T-helper 17 cell (primary cell): ENCODE measurements around the gene CYB5R2. TPM values are rescaled to one million over a fixed set of nuclear protein-coding genes. Genes with fewer than 3 reads are reported as not detected.

ENCODE experiments used
- ATAC-seq: fragments of 150-1000 bp; cut with Tn5 transposase; 2 replicates; pipeline ENCODE4 v1.10.0; 2021; ENCODE audit warnings: mild to moderate bottlenecking, moderate library complexity
- DNase-seq, 3 donors: peaks; one replicate each; pipeline versions ENCODE4 v3.0.0 to v3.0.0-alpha.2; 2020 to 2021
- H3K9me3 ChIP-seq: one replicate; pipeline ENCODE4 v1.7.0; 2013; ENCODE audit warnings: low read length, mild to moderate bottlenecking; ENCODE audit not compliant: control insufficient read depth, poor library complexity, severe bottlenecking
- H3K27ac Mint-ChIP-seq: one replicate; pipeline ENCODE4 v1.8.0; 2022; ENCODE audit warnings: mild to moderate bottlenecking, moderate library complexity, mixed read lengths
- H3K27me3 Mint-ChIP-seq: one replicate; pipeline ENCODE4 v1.8.0; 2022; ENCODE audit warnings: mixed read lengths
- H3K36me3 Mint-ChIP-seq: one replicate; pipeline ENCODE4 v1.8.0; 2022; ENCODE audit warnings: low read depth, mixed read lengths
- H3K4me1 Mint-ChIP-seq: one replicate; pipeline ENCODE4 v1.8.0; 2022; ENCODE audit warnings: mild to moderate bottlenecking, mixed read lengths
- H3K4me3 Mint-ChIP-seq: one replicate; pipeline ENCODE4 v1.8.0; 2022; ENCODE audit warnings: mild to moderate bottlenecking, moderate library complexity, mixed read lengths
- total RNA-seq, 4 donors: library from RNA in 2 of 4; stranded (reverse) in 2 of 4; gene quantifications; one replicate each; pipeline ENCODE4 v1.2.3 and lab custom pipeline; 2022 to 2026

The CYB5R2 gene
- total RNA-seq, 2 donors from 2014 or later, result 0.20 TPM; not detected in 1

DNA sequence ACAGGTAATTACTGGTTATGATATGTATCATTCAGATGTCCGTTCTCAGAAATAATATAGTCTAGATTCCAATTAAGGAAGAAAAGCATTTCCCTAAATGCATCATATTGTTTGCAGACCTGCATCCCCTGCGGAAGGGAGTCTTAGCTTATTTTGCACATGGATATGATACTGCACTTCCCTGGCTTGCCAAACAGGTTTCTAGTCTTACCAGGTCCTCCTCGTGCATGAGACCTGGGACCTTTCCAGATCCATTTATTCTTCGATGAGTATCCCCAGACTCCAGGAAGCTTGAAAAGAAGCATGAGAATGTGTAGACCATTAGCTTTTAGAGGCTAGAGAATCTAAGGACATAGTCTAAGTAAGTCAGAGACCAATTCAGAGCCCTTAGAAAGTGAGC, 30.6 kb downstream of the CYB5R2 start:
- no peak overlapping the region for H3K4me3 Mint-ChIP-seq
- ATAC-seq (no peak), DNase-seq (no peak)
- H3K4me1 Mint-ChIP-seq, result peaks cover 7% of the 10 kb centered on the region
- no peak overlapping the region for H3K27ac Mint-ChIP-seq
- no peaks in the 10 kb centered on the region for H3K9me3 ChIP-seq
- peaks cover 21% of the 10 kb centered on the region for H3K36me3 Mint-ChIP-seq
- no peaks in the 10 kb centered on the region for H3K27me3 Mint-ChIP-seq

DNA sequence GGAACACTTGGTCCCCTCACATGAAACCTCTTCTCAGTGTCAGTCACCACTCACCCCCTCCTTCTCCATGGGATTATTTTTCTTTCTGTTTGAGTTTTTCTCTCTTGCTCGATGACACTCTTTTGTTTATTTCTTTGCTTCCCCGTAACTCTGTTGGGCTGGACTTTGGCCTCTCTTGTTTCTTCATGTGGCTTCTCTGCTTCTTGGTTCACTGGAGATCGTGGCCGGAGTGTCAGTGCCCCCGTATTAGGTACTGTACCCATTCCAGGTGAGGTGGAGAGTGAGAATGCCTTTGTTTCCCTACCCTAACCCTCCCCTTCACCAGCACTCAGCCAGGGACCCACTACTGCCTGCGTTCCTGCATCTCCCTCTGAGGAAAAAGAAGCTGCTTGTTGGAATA, 32.5 kb downstream of the CYB5R2 start:
- H3K36me3 Mint-ChIP-seq, result peaks cover 30% of the 10 kb centered on the region
- no peak overlapping the region for H3K4me3 Mint-ChIP-seq
- ATAC-seq, result no peak
- H3K9me3 ChIP-seq, result no peaks in the 10 kb centered on the region
- H3K27ac Mint-ChIP-seq, result peak overlapping the region; percentile 53
- peaks cover 10% of the 10 kb centered on the region for H3K4me1 Mint-ChIP-seq
- DNase-seq, result no peak
- no peaks in the 10 kb centered on the region for H3K27me3 Mint-ChIP-seq

DNA sequence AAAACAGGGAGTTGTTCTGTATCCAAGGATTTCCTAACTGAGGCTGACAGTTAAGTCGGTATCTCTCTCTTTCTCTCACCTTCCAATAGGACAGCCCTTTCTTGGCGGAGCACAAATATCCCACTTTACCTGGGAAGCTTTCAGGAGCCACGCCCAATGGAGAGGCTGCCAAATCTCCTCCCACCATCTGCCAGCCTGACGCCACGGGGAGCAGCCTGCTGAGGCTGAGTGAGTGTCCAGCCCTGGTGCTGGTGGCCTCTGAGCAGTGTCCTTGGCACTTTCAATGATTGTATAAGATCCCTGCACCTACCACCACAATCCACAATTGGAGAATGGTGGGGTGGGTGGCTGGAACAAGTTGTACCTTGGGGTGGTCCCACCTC, 33.7 kb downstream of the CYB5R2 start:
- DNase-seq, result no peak
- H3K36me3 Mint-ChIP-seq, result peaks cover 32% of the 10 kb centered on the region
- H3K27me3 Mint-ChIP-seq, result no peaks in the 10 kb centered on the region
- H3K27ac Mint-ChIP-seq, result no peak overlapping the region
- peaks cover 10% of the 10 kb centered on the region for H3K4me1 Mint-ChIP-seq
- no peaks in the 10 kb centered on the region for H3K9me3 ChIP-seq
- no peak overlapping the region for H3K4me3 Mint-ChIP-seq
- ATAC-seq, result no peak

GRCh38 chr11:7638710-7639642, 34.3 kb downstream of the CYB5R2 start:
- H3K9me3 ChIP-seq, result no peaks in the 10 kb centered on the region
- H3K36me3 Mint-ChIP-seq, result peaks cover 37% of the 10 kb centered on the region
- ATAC-seq (no peak), DNase-seq (no peak)
- H3K27ac Mint-ChIP-seq, result no peak overlapping the region
- no peaks in the 10 kb centered on the region for H3K27me3 Mint-ChIP-seq
- H3K4me3 Mint-ChIP-seq, result no peak overlapping the region
- peaks cover 13% of the 10 kb centered on the region for H3K4me1 Mint-ChIP-seq

DNA sequence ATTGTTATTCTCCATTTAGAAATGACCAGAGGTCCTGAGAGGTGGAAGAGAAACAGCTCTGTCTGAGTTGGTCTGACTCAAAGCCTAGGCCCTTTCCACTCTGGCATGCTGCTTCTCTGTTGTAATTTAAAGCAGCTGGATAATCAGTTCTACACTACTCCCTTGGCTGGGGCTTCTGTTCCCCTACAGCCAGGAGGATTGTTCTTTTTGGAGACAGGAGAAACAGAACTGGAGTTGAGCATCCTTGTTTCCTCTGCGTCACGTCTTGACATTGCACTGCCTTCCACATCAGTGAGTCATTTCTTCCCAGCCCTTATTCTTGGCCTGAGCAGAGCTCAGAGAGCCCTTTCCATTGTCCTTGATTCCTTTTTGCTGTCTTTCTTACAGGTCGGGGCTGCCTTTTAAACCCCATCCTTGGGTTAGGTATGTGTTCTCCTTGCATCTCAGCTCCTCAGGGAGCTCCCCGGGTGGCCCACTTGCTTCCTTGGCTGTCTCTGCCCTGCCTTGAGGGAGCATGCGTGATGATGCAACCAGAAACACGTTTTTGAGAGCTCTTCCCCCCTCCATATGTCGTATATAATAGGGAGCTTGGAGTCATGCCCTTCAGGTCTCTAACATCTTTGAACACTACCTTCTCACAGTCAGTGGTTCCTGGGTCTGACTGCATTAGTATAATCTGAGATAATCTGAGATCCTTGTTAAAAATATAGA, 35.7 kb downstream of the CYB5R2 start:
- Mint-ChIP-seq H3K4me3 (no peak overlapping the region), H3K27ac (no peak overlapping the region), H3K4me1 (peaks cover 13% of the 10 kb centered on the region), H3K27me3 (no peaks in the 10 kb centered on the region), H3K36me3 (peaks cover 33% of the 10 kb centered on the region)
- DNase-seq, result no peak
- no peaks in the 10 kb centered on the region for H3K9me3 ChIP-seq
- ATAC-seq, result no peak

GRCh38 chr11:7636350-7636749, 37.0 kb downstream of the CYB5R2 start:
- no peaks in the 10 kb centered on the region for H3K27me3 Mint-ChIP-seq
- ATAC-seq (no peak), DNase-seq (no peak)
- H3K4me3 Mint-ChIP-seq, result no peak overlapping the region
- peaks cover 34% of the 10 kb centered on the region for H3K36me3 Mint-ChIP-seq
- H3K4me1 Mint-ChIP-seq, result peaks cover 13% of the 10 kb centered on the region
- no peaks in the 10 kb centered on the region for H3K9me3 ChIP-seq
- peak overlapping the region; percentile 9 for H3K27ac Mint-ChIP-seq

- H3K27me3 Mint-ChIP-seq, result no peaks in the 10 kb centered on the region
- no peaks in the 10 kb centered on the region for H3K9me3 ChIP-seq
- no peak for ATAC-seq
- peak overlapping the region; percentile 9 for H3K27ac Mint-ChIP-seq
- DNase-seq, result no peak
- H3K4me1 Mint-ChIP-seq, result peaks cover 13% of the 10 kb centered on the region
- H3K4me3 Mint-ChIP-seq, result no peak overlapping the region
- H3K36me3 Mint-ChIP-seq, result peaks cover 32% of the 10 kb centered on the region
Observed at GRCh38 chr11:7635708-7636107, 37.6 kb downstream of the CYB5R2 start.

GRCh38 chr11:7635137-7635536, 38.2 kb downstream of the CYB5R2 start:
- Mint-ChIP-seq H3K27me3 (no peaks in the 10 kb centered on the region), H3K4me3 (no peak overlapping the region), H3K36me3 (peaks cover 30% of the 10 kb centered on the region)

GRCh38 chr11:7632211-7632610, 41.1 kb downstream of the CYB5R2 start:
- no peak for ATAC-seq
- Mint-ChIP-seq H3K27ac (no peak overlapping the region), H3K4me3 (no peak overlapping the region), H3K4me1 (peaks cover 6% of the 10 kb centered on the region), H3K27me3 (no peaks in the 10 kb centered on the region), H3K36me3 (peaks cover 17% of the 10 kb centered on the region)
- no peak for DNase-seq
- no peaks in the 10 kb centered on the region for H3K9me3 ChIP-seq

More at GRCh38 chr11:7635137-7635536, 38.2 kb downstream of the CYB5R2 start:
- H3K27ac Mint-ChIP-seq, result no peak overlapping the region
- no peak for DNase-seq
- no peak for ATAC-seq
- no peaks in the 10 kb centered on the region for H3K9me3 ChIP-seq
- peaks cover 13% of the 10 kb centered on the region for H3K4me1 Mint-ChIP-seq

- Mint-ChIP-seq H3K27me3 (no peaks in the 10 kb centered on the region), H3K4me3 (no peak overlapping the region), H3K4me1 (peaks cover 4% of the 10 kb centered on the region), H3K36me3 (peaks cover 12% of the 10 kb centered on the region), H3K27ac (no peak overlapping the region)
- DNase-seq, result no peak
- H3K9me3 ChIP-seq, result no peaks in the 10 kb centered on the region
- no peak for ATAC-seq
Observed at GRCh38 chr11:7630002-7630401, 43.3 kb downstream of the CYB5R2 start.

DNA sequence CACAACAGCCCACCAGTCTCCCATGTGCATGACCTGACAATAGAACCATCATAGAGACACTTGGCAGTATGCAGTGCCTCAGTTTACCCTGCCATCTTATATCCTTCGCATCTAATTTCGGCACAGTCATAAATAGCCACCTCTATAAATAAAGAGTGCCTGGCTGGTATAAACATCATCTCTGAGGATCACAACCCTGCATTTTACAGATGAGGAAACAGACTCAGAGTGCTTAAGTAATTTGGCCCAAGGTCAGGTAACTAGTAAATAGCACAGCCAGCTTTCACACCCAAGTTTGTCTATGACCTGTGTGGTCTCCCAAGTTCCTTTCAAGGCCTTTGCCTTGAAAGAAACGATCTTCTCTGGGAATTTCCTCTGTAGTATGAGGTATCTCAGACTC, 44.6 kb downstream of the CYB5R2 start:
- H3K4me1 Mint-ChIP-seq, result no peaks in the 10 kb centered on the region
- H3K27me3 Mint-ChIP-seq, result no peaks in the 10 kb centered on the region
- H3K27ac Mint-ChIP-seq, result no peak overlapping the region
- ATAC-seq (no peak), DNase-seq (no peak)
- no peaks in the 10 kb centered on the region for H3K9me3 ChIP-seq
- no peak overlapping the region for H3K4me3 Mint-ChIP-seq
- peaks cover 7% of the 10 kb centered on the region for H3K36me3 Mint-ChIP-seq

- no peak for DNase-seq
- Mint-ChIP-seq H3K4me3 (no peak overlapping the region), H3K27me3 (no peaks in the 10 kb centered on the region), H3K4me1 (peaks cover 2% of the 10 kb centered on the region), H3K27ac (no peak overlapping the region), H3K36me3 (peaks cover 13% of the 10 kb centered on the region)
- no peaks in the 10 kb centered on the region for H3K9me3 ChIP-seq
- ATAC-seq, result no peak
Observed at GRCh38 chr11:7622721-7623120, 50.6 kb downstream of the CYB5R2 start.

DNA sequence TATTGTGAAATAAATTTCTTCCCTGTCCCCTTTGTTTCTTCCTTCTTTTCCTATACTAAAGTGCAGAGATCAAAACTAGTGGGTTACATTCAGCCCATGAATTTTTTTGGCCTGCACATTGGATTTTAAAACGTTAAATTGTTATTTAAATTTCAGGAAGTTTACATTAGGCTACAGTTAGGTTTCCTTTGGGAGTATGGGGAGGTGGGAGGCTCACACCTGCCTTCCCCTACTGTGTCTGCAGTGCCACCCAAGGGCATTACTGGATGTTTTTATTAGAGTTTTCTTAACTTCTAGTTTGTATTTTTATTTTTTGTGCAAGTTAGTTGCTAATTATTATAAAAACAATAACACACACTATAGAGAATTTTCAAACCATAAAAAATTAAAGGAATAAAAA, 51.7 kb downstream of the CYB5R2 start:
- peaks cover 18% of the 10 kb centered on the region for H3K36me3 Mint-ChIP-seq
- no peak for ATAC-seq
- H3K9me3 ChIP-seq, result no peaks in the 10 kb centered on the region
- no peak for DNase-seq
- H3K4me3 Mint-ChIP-seq, result no peak overlapping the region
- H3K4me1 Mint-ChIP-seq, result peaks cover 4% of the 10 kb centered on the region
- no peak overlapping the region for H3K27ac Mint-ChIP-seq
- no peaks in the 10 kb centered on the region for H3K27me3 Mint-ChIP-seq
